ENCODE measurements around the gene ASAP2.

Gene ASAP2

DNA sequence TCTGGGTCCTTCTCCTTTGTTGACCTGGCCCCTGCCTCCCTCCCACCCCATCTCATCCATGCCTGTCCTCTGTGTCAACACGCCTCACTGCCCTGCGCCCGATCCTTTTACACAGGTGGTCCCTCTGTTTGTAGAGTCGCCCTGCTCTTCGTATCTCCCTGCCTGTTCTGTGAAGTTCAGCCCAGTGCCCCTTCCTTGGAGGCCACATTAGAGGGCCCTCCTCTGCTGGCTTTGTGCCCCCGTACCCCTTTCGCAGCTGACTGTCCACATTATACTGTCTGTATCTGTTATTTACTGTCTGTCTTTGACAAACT lies 25.5 kb downstream of the ASAP2 start:
- DNase-seq, result no peak

- peak; percentile 43 for DNase-seq
Observed at GRCh38 chr2:9232886-9233285, 26.3 kb downstream of the ASAP2 start.

- peak; percentile 43 for DNase-seq
Observed at GRCh38 chr2:9234680-9235146, 28.1 kb downstream of the ASAP2 start.

GRCh38 chr2:9235147-9236044 lies 28.8 kb downstream of the ASAP2 start:
- peak; percentile 21 for DNase-seq

DNA sequence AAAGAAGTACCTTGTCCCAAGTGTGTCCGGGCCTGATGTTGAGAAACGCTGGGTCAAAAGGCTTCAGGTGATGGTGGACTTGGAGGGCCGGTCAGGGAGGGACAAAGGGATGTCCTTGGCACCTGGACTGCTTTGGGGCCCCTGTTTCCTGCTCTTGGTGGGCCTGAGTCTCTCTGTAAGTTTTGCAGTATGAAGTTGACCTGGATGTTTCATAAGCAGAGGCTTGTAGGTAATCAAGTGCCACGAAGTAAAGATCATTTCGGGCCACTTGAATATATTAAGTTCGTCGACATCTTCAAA lies 29.4 kb downstream of the ASAP2 start:
- DNase-seq, result no peak

DNA sequence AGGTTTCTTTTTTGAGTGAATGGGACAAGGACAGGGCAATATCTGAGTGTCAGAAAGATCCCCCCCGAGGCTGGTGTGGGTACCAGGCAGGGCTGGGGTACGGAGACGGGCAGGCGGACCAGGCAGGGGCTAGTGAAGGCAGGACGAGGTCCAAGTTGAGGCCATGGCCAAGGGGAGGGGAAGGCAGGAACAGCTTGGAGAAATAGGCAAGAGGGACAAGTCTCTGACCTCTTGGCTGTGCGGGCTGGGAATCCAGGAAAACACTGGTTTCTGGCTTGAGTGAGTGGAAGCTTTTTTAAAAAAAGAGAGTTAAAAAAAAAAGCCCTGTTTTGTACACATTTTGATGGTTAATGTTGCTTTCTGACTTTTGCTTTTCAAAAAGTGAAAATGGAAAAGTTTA lies 30.3 kb downstream of the ASAP2 start:
- no peak for DNase-seq

DNA sequence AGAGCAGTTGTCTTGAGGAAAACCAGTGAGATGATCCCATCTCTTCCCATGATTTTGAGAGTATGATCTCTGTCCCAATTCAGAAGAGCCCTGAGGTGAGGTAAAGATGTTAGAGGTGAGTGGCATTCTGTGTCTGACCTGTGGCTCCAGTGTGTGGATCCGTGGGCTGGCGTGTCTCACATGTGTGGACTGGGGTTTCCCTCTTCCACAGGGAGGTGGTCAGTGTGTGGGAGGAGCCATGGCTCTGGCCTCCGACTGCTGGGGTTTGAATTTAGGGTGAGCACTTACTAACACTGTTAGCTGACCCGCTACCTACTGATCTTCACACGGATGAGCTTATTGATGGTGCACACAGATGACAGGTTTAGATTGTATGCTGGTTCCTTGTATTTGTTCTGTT lies 31.2 kb downstream of the ASAP2 start:
- no peak for DNase-seq

- peak; percentile 51 for DNase-seq
Observed at GRCh38 chr2:9238591-9239326, 32.1 kb downstream of the ASAP2 start.

DNA sequence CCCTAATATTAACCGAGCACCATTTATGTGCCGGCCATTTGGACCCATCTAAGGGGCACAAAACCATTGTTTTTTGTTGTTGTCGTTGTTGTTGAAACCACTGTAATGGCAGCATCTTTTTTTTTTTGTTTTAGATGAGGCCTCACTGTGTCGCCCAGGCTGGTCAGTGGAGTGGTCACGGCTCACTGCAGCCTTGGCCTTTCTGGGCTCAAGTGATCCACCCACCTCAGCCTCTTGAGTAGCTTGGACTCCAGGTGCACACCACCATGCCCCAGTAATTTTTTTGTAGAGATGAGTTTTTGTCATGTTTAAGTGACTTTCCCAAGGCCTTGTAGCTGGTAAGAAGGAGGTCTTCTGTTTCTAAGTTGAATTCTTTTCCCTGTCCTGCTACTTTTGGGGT lies 33.0 kb downstream of the ASAP2 start:
- no peak for DNase-seq

GRCh38 chr2:9240745-9241144 lies 34.1 kb downstream of the ASAP2 start:
- no peak for DNase-seq

DNA sequence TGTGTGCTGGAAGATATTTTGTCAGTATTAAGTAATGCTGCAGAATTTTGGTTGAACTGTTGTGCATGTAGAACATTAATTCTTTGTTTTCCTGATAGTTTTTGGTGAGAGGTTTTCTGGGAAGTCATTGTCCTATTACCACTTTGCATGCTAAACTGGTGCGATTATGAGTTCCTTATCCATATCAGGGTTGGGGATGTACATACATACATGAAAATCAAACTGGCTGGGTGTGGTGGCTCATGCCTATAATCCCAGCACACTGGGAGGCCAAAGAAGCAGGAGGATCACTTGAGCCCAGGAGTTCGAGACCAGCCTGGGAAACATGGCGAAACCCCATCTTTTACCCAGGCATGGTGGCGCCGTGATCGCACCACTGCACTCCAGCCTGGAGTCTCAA lies 34.6 kb downstream of the ASAP2 start:
- no peak for DNase-seq

- no peak for DNase-seq
Observed at GRCh38 chr2:9243357-9243756, 36.7 kb downstream of the ASAP2 start.

- peak; percentile 3 for DNase-seq
Observed at GRCh38 chr2:9244985-9245544, 38.5 kb downstream of the ASAP2 start.

GRCh38 chr2:9247177-9247576 lies 40.6 kb downstream of the ASAP2 start:
- peak; percentile 33 for DNase-seq

GRCh38 chr2:9247786-9248185 lies 41.2 kb downstream of the ASAP2 start:
- peak; percentile 65 for DNase-seq

GRCh38 chr2:9248363-9248762 lies 41.8 kb downstream of the ASAP2 start:
- DNase-seq, result no peak

GRCh38 chr2:9249020-9249800 lies 42.6 kb downstream of the ASAP2 start:
- no peak for DNase-seq

DNA sequence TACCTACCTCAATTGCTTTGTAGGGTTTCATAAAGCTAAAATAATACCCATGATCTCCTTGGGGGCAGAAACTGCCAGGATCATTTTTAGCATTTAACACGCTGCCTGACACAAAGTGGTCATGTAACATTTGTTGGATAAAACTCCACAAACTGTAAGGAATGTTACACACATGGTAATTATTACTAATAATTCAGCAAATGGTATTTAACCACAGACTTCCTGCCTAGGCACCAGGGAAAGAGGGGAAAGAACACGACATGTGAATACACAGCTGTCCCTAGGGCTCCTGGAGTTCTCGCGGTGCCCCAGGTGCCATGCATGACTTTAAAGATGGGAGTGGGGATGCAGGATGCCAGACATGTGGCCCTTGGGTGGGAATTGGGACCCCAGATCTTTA lies 43.5 kb downstream of the ASAP2 start:
- no peak for DNase-seq

GRCh38 chr2:9250498-9251153 lies 44.0 kb downstream of the ASAP2 start:
- no peak for DNase-seq

- no peak for DNase-seq
Observed at GRCh38 chr2:9251154-9252001, 44.8 kb downstream of the ASAP2 start.

GRCh38 chr2:9252002-9252357 lies 45.4 kb downstream of the ASAP2 start:
- no peak for DNase-seq

- DNase-seq, result peak; percentile 2
Observed at GRCh38 chr2:9255416-9255815, 48.8 kb downstream of the ASAP2 start.

Data from NCI-H69 (cell line).